Aorta (tissue), 5 donors: Measurements from ENCODE around the gene BMPR1A. TPM values are rescaled to one million over a fixed set of nuclear protein-coding genes. Genes with fewer than 3 reads are reported as not detected.

Source experiments
- ATAC-seq: fragments of 200-7000 bp; cut with Tn5 transposase; one replicate; pipeline ENCODE4 v1.9.1; 2022; ENCODE audit warnings: moderate library complexity; ENCODE audit not compliant: low FRiP score
- DNase-seq, 2 donors: peaks; one replicate each; pipeline ENCODE4 v3.0.0-alpha.2; 2020
- H3K27ac ChIP-seq, 2 donors: one replicate each; pipeline ENCODE4 v1.5.1; 2013; ENCODE audit warnings: low read length in 2 of 2, mild to moderate bottlenecking in 2 of 2, moderate library complexity in 2 of 2, control low read depth in 1 of 2, inconsistent platforms in 1 of 2, low read depth in 1 of 2
- H3K27me3 ChIP-seq, 2 donors: one replicate each; pipeline ENCODE4 v1.6.1; 2013; ENCODE audit warnings: control low read depth in 1 of 2, low read length in 1 of 2, mild to moderate bottlenecking in 1 of 2, moderate library complexity in 1 of 2; ENCODE audit not compliant: insufficient read depth in 2 of 2, control insufficient read depth in 1 of 2
- H3K36me3 ChIP-seq, 2 donors: one replicate each; pipeline ENCODE4 v1.6.1; 2013; ENCODE audit warnings: control low read depth in 1 of 2, low read length in 1 of 2, mild to moderate bottlenecking in 1 of 2; ENCODE audit not compliant: insufficient read depth in 2 of 2, control insufficient read depth in 1 of 2
- H3K4me1 ChIP-seq, 2 donors: one replicate each; pipeline ENCODE4 v1.6.1; 2013; ENCODE audit warnings: low read length in 2 of 2, control low read depth in 1 of 2, mild to moderate bottlenecking in 1 of 2, moderate library complexity in 1 of 2; ENCODE audit not compliant: insufficient read depth in 2 of 2, control insufficient read depth in 1 of 2
- H3K4me3 ChIP-seq, 2 donors: one replicate each; pipeline ENCODE4 v1.5.1; 2013; ENCODE audit warnings: low read length in 2 of 2, control low read depth in 1 of 2, mild to moderate bottlenecking in 1 of 2
- H3K9me3 ChIP-seq: one replicate; pipeline ENCODE4 v1.6.1; 2013; ENCODE audit warnings: mild to moderate bottlenecking, low read length; ENCODE audit not compliant: control insufficient read depth
- WGBS, 2 donors: extraction: QIAGEN DNeasy Blood & Tissue Kit; methylation state at CpG; one replicate each; pipeline ENCODE4 v1.1.7; 2013; 5-methylcytosine and 5-hydroxymethylcytosine counted together
- intact Hi-C, 2 donors: fragments of 100-400 bp; cut with DNase I; formaldehyde crosslinking; loops; one replicate each; pipeline versions ENCODE4 v1.14.2 to v1.15.0; 2022
- polyA plus RNA-seq, 2 donors: library from polyadenylated mRNA; stranded (reverse); fragments of 200-250 nt; gene quantifications; one replicate each; pipeline ENCODE4 v1.2.3, GENCODE V29; 2013
- total RNA-seq, 2 donors: library from RNA; stranded (reverse); fragmentation: NEBNext Ultra II Directional; extraction: Animal tissue kit (Norgen Biotek cat#: 25700); gene quantifications; one replicate each; pipeline ENCODE4 v1.2.1, GENCODE V29; 2021
- donor health status: healthy with polysubstance abuse.
- donor health status: Bipolar disorder and iron deficiency.
- donor health status: DM: no; HTN: no; CAD: no.
- donor health status: DM: no; HTN: no; CAD: no.
- donor health status: DM: yes; HTN: yes; CAD: no.

Gene BMPR1A
- total and polyA plus RNA-seq, 4 donors, result 19.3 to 120 (median 63.2) TPM

- ATAC-seq, result no peak
- peaks cover 0 to 5% of the 10 kb centered on the region in 2 donors for H3K4me1 ChIP-seq
- H3K27ac ChIP-seq, result peak within 1 kb of the TSS in 1 of 2 donors; percentile 45
- no peaks in the 10 kb centered on the region for H3K27me3 ChIP-seq
- no peaks in the 10 kb centered on the region for H3K36me3 ChIP-seq
- no peak within 1 kb of the TSS for H3K4me3 ChIP-seq
- 36 to 37% methylated on average over 8 to 9 of the region's 9 CpGs for whole genome bisulfite sequencing, 2 donors
- peak; percentile 49 to 74 for DNase-seq
- H3K9me3 ChIP-seq, result no peaks in the 10 kb centered on the region
- intact Hi-C loops, result no loop called here
These were observed 201.2 kb downstream of the BMPR1A start, which contains the start of gene MMRN2 for GRCh38 chr10:86957471-86958115. Gene MMRN2 (minus strand): TSS chr10:86957615. CDS start chr10:86957541, 74 bp downstream.

- DNase-seq, result peak; percentile 68 to 84
These were observed 201.9 kb downstream of the BMPR1A start, which contains the start of gene SNCG for GRCh38 chr10:86958116-86958900. Gene SNCG (plus strand): TSS chr10:86958599. CDS start chr10:86958698, 99 bp downstream.

GRCh38 chr10:86958901-86959736 lies 202.7 kb downstream of the BMPR1A start:
- DNase-seq (peak; percentile 81 to 86), ATAC-seq (peak; percentile 39)
- intact Hi-C loops, result no loop called here
- no peaks in the 10 kb centered on the region for H3K36me3 ChIP-seq
- no peak overlapping the region for H3K4me3 ChIP-seq
- 46 to 54% methylated on average over 15 to 16 of the region's 16 CpGs for WGBS, 2 donors
- no peaks in the 10 kb centered on the region for H3K9me3 ChIP-seq
- no peak overlapping the region for H3K27ac ChIP-seq
- H3K4me1 ChIP-seq, result peaks cover 0 to 5% of the 10 kb centered on the region in 2 donors
- no peaks in the 10 kb centered on the region for H3K27me3 ChIP-seq

More at GRCh38 chr10:86958116-86958900, 201.9 kb downstream of the BMPR1A start, which contains the start of gene SNCG:
- whole genome bisulfite sequencing, 2 donors, result 23 to 28% methylated on average over 22 of the region's 22 CpGs
- Histone ChIP-seq H3K27me3 (no peaks in the 10 kb centered on the region), H3K4me3 (no peak within 1 kb of the TSS), H3K4me1 (peaks cover 0 to 5% of the 10 kb centered on the region in 2 donors), H3K27ac (peak within 1 kb of the TSS in 1 of 2 donors; percentile 23), H3K9me3 (no peaks in the 10 kb centered on the region), H3K36me3 (no peaks in the 10 kb centered on the region)
- intact Hi-C loops, result no loop called here
- no peak for ATAC-seq

GRCh38 chr10:86959737-86960002 lies 203.3 kb downstream of the BMPR1A start:
- WGBS, 2 donors, result 92 to 97% methylated on average over 2 of the region's 2 CpGs
- Histone ChIP-seq H3K4me3 (no peak overlapping the region), H3K36me3 (no peaks in the 10 kb centered on the region), H3K27me3 (no peaks in the 10 kb centered on the region), H3K4me1 (peaks cover 0 to 5% of the 10 kb centered on the region in 2 donors), H3K27ac (no peak overlapping the region), H3K9me3 (no peaks in the 10 kb centered on the region)
- DNase-seq (no peak), ATAC-seq (no peak)
- intact Hi-C loops, result loop anchor here (1.0 to 5.0 kb wide), 3 partner anchors 20 to 247 kb away; no protein-coding TSS in a partner anchor

GRCh38 chr10:86960003-86960862 lies 203.8 kb downstream of the BMPR1A start:
- ATAC-seq (peak; percentile 81), DNase-seq (peak; percentile 73 to 88)
- Histone ChIP-seq H3K36me3 (no peaks in the 10 kb centered on the region), H3K27ac (no peak overlapping the region), H3K27me3 (no peaks in the 10 kb centered on the region), H3K4me1 (peaks cover 0 to 5% of the 10 kb centered on the region in 2 donors), H3K4me3 (no peak overlapping the region), H3K9me3 (no peaks in the 10 kb centered on the region)
- 73 to 75% methylated on average over 37 of the region's 37 CpGs for WGBS, 2 donors
- intact Hi-C loops, result loop anchor here (1.0 to 5.0 kb wide), 3 partner anchors 21 to 248 kb away; no protein-coding TSS in a partner anchor

GRCh38 chr10:86960863-86961434 lies 204.5 kb downstream of the BMPR1A start:
- H3K4me3 ChIP-seq, result no peak overlapping the region
- H3K9me3 ChIP-seq, result no peaks in the 10 kb centered on the region
- 76 to 83% methylated on average over 9 of the region's 9 CpGs for WGBS, 2 donors
- peak; percentile 35 to 73 for DNase-seq
- H3K27me3 ChIP-seq, result no peaks in the 10 kb centered on the region
- H3K36me3 ChIP-seq, result no peaks in the 10 kb centered on the region
- no peak overlapping the region for H3K27ac ChIP-seq
- H3K4me1 ChIP-seq, result peaks cover 0 to 5% of the 10 kb centered on the region in 2 donors
- ATAC-seq, result no peak
- intact Hi-C loops, result loop anchor here (1.0 to 5.0 kb wide), 3 partner anchors 22 to 249 kb away; no protein-coding TSS in a partner anchor

- no peaks in the 10 kb centered on the region for H3K9me3 ChIP-seq
- H3K27ac ChIP-seq, result no peak overlapping the region
- intact Hi-C loops, result loop anchor here in 1 of 2 donors (2.0 to 5.0 kb wide), 2 partner anchors 23 to 249 kb away; no protein-coding TSS in a partner anchor
- no peak overlapping the region for H3K4me3 ChIP-seq
- no peaks in the 10 kb centered on the region for H3K27me3 ChIP-seq
- peaks cover 0 to 5% of the 10 kb centered on the region in 2 donors for H3K4me1 ChIP-seq
- 88 to 89% methylated on average over 12 of the region's 12 CpGs for WGBS, 2 donors
- H3K36me3 ChIP-seq, result no peaks in the 10 kb centered on the region
- ATAC-seq (no peak), DNase-seq (peak; percentile 42 to 70)
These were observed 205.2 kb downstream of the BMPR1A start for GRCh38 chr10:86961481-86962091.
